ENCODE measurements around the gene PLA2G4E.

Gene PLA2G4E, protein sequence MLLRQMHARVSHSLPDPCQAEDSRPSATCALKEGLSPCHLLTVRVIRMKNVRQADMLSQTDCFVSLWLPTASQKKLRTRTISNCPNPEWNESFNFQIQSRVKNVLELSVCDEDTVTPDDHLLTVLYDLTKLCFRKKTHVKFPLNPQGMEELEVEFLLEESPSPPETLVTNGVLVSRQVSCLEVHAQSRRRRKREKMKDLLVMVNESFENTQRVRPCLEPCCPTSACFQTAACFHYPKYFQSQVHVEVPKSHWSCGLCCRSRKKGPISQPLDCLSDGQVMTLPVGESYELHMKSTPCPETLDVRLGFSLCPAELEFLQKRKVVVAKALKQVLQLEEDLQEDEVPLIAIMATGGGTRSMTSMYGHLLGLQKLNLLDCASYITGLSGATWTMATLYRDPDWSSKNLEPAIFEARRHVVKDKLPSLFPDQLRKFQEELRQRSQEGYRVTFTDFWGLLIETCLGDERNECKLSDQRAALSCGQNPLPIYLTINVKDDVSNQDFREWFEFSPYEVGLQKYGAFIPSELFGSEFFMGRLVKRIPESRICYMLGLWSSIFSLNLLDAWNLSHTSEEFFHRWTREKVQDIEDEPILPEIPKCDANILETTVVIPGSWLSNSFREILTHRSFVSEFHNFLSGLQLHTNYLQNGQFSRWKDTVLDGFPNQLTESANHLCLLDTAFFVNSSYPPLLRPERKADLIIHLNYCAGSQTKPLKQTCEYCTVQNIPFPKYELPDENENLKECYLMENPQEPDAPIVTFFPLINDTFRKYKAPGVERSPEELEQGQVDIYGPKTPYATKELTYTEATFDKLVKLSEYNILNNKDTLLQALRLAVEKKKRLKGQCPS

GRCh38 chr15:42020713-42021273 lies at the start of gene PLA2G4E:
Gene PLA2G4E, minus strand, starts transcription at chr15:42021042. Its CDS starts 12 bp downstream, at chr15:42021030.
- no peak for ATAC-seq
- no peak within 1 kb of the TSS for H3K27ac Mint-ChIP-seq
- DNase-seq = no peak
- H3K36me3 Mint-ChIP-seq (ENCODE audit: low read depth) = no peaks in the 10 kb centered on the region
- no peaks in the 10 kb centered on the region for H3K27me3 Mint-ChIP-seq
- no peaks in the 10 kb centered on the region for H3K4me1 Mint-ChIP-seq
- no peak within 1 kb of the TSS for H3K4me3 Mint-ChIP-seq
- no peaks in the 10 kb centered on the region for H3K9me3 Mint-ChIP-seq

- no peak overlapping the region for H3K4me3 Mint-ChIP-seq
These were observed 49.6 kb upstream of the PLA2G4E start for GRCh38 chr15:42070279-42070975.

GRCh38 chr15:42069496-42070278 lies 48.8 kb upstream of the PLA2G4E start:
- H3K4me3 Mint-ChIP-seq = no peak overlapping the region
- H3K9me3 Mint-ChIP-seq = peaks cover 5% of the 10 kb centered on the region
- ATAC-seq (no peak), DNase-seq (no peak)
- H3K27ac Mint-ChIP-seq = no peak overlapping the region
- peaks cover 11% of the 10 kb centered on the region for H3K27me3 Mint-ChIP-seq
- H3K36me3 Mint-ChIP-seq (ENCODE audit: low read depth) = no peaks in the 10 kb centered on the region
- no peaks in the 10 kb centered on the region for H3K4me1 Mint-ChIP-seq

More at GRCh38 chr15:42070279-42070975, 49.6 kb upstream of the PLA2G4E start:
- Mint-ChIP-seq H3K36me3 (ENCODE audit: low read depth) (no peaks in the 10 kb centered on the region), H3K4me1 (no peaks in the 10 kb centered on the region), H3K9me3 (peaks cover 5% of the 10 kb centered on the region), H3K27me3 (peaks cover 11% of the 10 kb centered on the region), H3K27ac (no peak overlapping the region)
- ATAC-seq (no peak), DNase-seq (no peak)

- DNase-seq = no peak
- Mint-ChIP-seq H3K36me3 (ENCODE audit: low read depth) (no peaks in the 10 kb centered on the region), H3K4me1 (no peaks in the 10 kb centered on the region), H3K4me3 (no peak overlapping the region), H3K9me3 (peaks cover 5% of the 10 kb centered on the region), H3K27me3 (peaks cover 14% of the 10 kb centered on the region), H3K27ac (no peak overlapping the region)
- no peak for ATAC-seq
These were observed 48.2 kb upstream of the PLA2G4E start for GRCh38 chr15:42069025-42069424.

DNA sequence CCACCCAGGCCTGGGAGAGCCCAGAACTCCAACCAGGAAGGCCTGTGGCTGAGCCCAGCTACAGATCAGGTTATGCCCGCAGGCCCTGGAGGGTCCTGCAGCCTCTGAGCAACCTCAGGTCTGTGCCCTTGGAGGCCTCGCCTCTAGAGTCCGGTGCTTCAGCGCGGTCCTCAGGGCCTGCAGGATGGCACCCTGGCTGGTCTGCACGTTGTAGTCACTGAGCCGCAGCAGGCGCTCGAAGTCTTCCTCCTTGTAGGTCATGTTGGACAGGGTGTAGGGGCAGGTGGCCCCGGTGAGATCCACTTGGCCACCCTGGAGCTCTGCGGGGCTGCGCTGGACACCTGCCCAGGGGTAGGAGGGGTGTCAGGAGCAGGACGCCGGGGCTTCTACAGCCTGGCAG lies 47.8 kb upstream of the PLA2G4E start:
- Mint-ChIP-seq H3K9me3 (peaks cover 5% of the 10 kb centered on the region), H3K27ac (no peak overlapping the region), H3K27me3 (peaks cover 14% of the 10 kb centered on the region), H3K4me3 (no peak overlapping the region), H3K4me1 (no peaks in the 10 kb centered on the region), H3K36me3 (ENCODE audit: low read depth) (no peaks in the 10 kb centered on the region)
- ATAC-seq (no peak), DNase-seq (no peak)

DNA sequence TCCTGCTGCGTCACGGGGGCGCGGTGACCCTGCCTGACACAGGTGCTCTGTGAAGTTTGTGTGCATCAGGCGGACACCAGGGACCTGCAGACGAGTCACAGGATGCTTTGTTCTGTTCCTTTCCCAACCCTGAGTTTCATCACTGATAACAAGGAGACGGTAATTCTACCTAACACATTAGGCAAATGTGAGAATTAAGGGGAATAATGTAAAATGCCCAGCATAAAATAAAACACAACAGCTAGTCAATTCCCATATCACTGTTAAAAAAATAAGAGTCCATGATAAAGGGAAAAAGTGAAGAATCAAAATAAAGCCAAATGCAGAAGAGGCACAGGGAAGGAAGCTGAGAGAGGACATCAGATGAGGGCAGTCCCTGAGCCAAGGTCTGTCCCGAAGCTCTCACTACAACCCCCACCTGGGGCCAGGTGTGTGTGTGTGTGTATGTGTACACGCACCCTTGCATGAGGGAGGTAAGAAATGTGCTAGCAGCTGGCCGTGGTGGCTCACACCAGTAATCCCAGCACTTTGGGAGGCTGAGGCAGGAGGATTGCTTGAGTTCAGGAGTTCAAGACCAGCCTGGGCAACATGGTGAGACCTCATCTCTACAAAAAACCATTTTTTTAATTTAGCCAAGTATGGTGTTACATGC lies 46.0 kb upstream of the PLA2G4E start:
- Mint-ChIP-seq H3K27me3 (peaks cover 14% of the 10 kb centered on the region), H3K27ac (no peak overlapping the region), H3K9me3 (peaks cover 5% of the 10 kb centered on the region)

GRCh38 chr15:42065468-42065867 lies 44.6 kb upstream of the PLA2G4E start:
- peaks cover 5% of the 10 kb centered on the region for H3K9me3 Mint-ChIP-seq
- peaks cover 14% of the 10 kb centered on the region for H3K27me3 Mint-ChIP-seq
- H3K4me1 Mint-ChIP-seq = no peaks in the 10 kb centered on the region
- H3K36me3 Mint-ChIP-seq (ENCODE audit: low read depth) = no peaks in the 10 kb centered on the region
- DNase-seq (no peak), ATAC-seq (no peak)
- H3K27ac Mint-ChIP-seq = no peak overlapping the region
- no peak overlapping the region for H3K4me3 Mint-ChIP-seq

More for the DNA sequence above, 46.0 kb upstream of the PLA2G4E start:
- ATAC-seq (no peak), DNase-seq (no peak)
- H3K36me3 Mint-ChIP-seq (ENCODE audit: low read depth) = no peaks in the 10 kb centered on the region
- H3K4me1 Mint-ChIP-seq = no peaks in the 10 kb centered on the region
- no peak overlapping the region for H3K4me3 Mint-ChIP-seq

- no peak for DNase-seq
- no peak for ATAC-seq
- Mint-ChIP-seq H3K9me3 (peaks cover 5% of the 10 kb centered on the region), H3K27ac (no peak overlapping the region), H3K36me3 (ENCODE audit: low read depth) (no peaks in the 10 kb centered on the region), H3K27me3 (peaks cover 14% of the 10 kb centered on the region), H3K4me3 (no peak overlapping the region), H3K4me1 (no peaks in the 10 kb centered on the region)
These were observed 44.2 kb upstream of the PLA2G4E start for GRCh38 chr15:42065033-42065432.

- no peak overlapping the region for H3K4me3 Mint-ChIP-seq
- DNase-seq (no peak), ATAC-seq (no peak)
- H3K27me3 Mint-ChIP-seq = peaks cover 14% of the 10 kb centered on the region
- H3K4me1 Mint-ChIP-seq = no peaks in the 10 kb centered on the region
- H3K36me3 Mint-ChIP-seq (ENCODE audit: low read depth) = no peaks in the 10 kb centered on the region
- peaks cover 5% of the 10 kb centered on the region for H3K9me3 Mint-ChIP-seq
- H3K27ac Mint-ChIP-seq = no peak overlapping the region
These were observed 43.4 kb upstream of the PLA2G4E start for GRCh38 chr15:42064271-42064670.

GRCh38 chr15:42063122-42063848 lies 42.4 kb upstream of the PLA2G4E start:
- no peak overlapping the region for H3K27ac Mint-ChIP-seq
- no peak overlapping the region for H3K4me3 Mint-ChIP-seq
- H3K27me3 Mint-ChIP-seq = peaks cover 18% of the 10 kb centered on the region

GRCh38 chr15:42062284-42062806 lies 41.5 kb upstream of the PLA2G4E start:
- Mint-ChIP-seq H3K9me3 (no peaks in the 10 kb centered on the region), H3K4me3 (no peak overlapping the region), H3K36me3 (ENCODE audit: low read depth) (no peaks in the 10 kb centered on the region), H3K4me1 (no peaks in the 10 kb centered on the region), H3K27ac (no peak overlapping the region), H3K27me3 (peaks cover 24% of the 10 kb centered on the region)
- ATAC-seq (no peak), DNase-seq (no peak)

More at GRCh38 chr15:42063122-42063848, 42.4 kb upstream of the PLA2G4E start:
- ATAC-seq (no peak), DNase-seq (no peak)
- Mint-ChIP-seq H3K36me3 (ENCODE audit: low read depth) (no peaks in the 10 kb centered on the region), H3K4me1 (no peaks in the 10 kb centered on the region), H3K9me3 (peaks cover 5% of the 10 kb centered on the region)

GRCh38 chr15:42060797-42061196 lies 40.0 kb upstream of the PLA2G4E start:
- no peak for DNase-seq
- H3K4me3 Mint-ChIP-seq = no peak overlapping the region
- peaks cover 3% of the 10 kb centered on the region for H3K4me1 Mint-ChIP-seq
- no peak overlapping the region for H3K27ac Mint-ChIP-seq
- no peaks in the 10 kb centered on the region for H3K36me3 Mint-ChIP-seq (ENCODE audit: low read depth)
- ATAC-seq = no peak
- peaks cover 25% of the 10 kb centered on the region for H3K27me3 Mint-ChIP-seq
- no peaks in the 10 kb centered on the region for H3K9me3 Mint-ChIP-seq

DNA sequence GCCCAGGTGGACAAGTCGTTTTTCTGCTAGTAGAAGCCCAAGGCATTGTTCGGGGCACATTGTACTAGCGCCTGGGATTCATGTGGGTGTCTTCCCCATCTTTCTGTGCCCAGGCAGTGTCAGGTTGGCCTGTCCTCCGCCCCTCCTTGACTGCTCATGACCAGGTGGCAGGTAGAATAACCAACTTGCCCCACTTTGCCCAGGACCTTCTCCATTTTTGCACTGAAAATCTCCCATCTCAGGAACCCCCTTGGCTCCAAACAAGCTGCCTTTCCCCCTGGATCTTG lies 39.6 kb upstream of the PLA2G4E start:
- H3K36me3 Mint-ChIP-seq (ENCODE audit: low read depth) = no peaks in the 10 kb centered on the region
- H3K9me3 Mint-ChIP-seq = no peaks in the 10 kb centered on the region
- ATAC-seq (no peak), DNase-seq (no peak)
- peaks cover 3% of the 10 kb centered on the region for H3K4me1 Mint-ChIP-seq
- H3K27ac Mint-ChIP-seq = no peak overlapping the region
- peaks cover 26% of the 10 kb centered on the region for H3K27me3 Mint-ChIP-seq
- H3K4me3 Mint-ChIP-seq = no peak overlapping the region

Data from activated naive CD8-positive, alpha-beta T cell treated with anti-CD3 and anti-CD28 coated beads, Interleukin-2, amount 50 U/mL, for 24 hours (primary cell).